SU-DHL-6 (cell line): ENCODE data around the gene PTGIS.

Experiments
- H2AFZ ChIP-seq: fragments of 200-600 bp; sonication (generic); 2 replicates; pipeline ENCODE4 v1.6.1; 2014; ENCODE audit warnings: low read depth, mild to moderate bottlenecking, moderate library complexity, mixed read lengths, antibody characterized with exemption, low read length; ENCODE audit not compliant: severe bottlenecking
- H3F3A ChIP-seq: fragments of 200-600 bp; shearing (Covaris generic); 2 replicates; pipeline ENCODE4 v1.6.0; 2016; ENCODE audit warnings: antibody characterized with exemption, mild to moderate bottlenecking; ENCODE audit not compliant: insufficient read depth
- H3K27ac ChIP-seq: fragments of 200-600 bp; sonication (generic); 2 replicates; pipeline ENCODE4 v1.5.1; 2016; ENCODE audit warnings: low read depth, mild to moderate bottlenecking, low read length, moderate library complexity, mixed read lengths
- H3K27me3 ChIP-seq: fragments of 200-600 bp; sonication (generic), shearing (Covaris generic); 2 replicates; pipeline ENCODE4 v1.6.0; 2014; ENCODE audit warnings: mild to moderate bottlenecking, low read length
- H3K36me3 ChIP-seq: fragments of 200-600 bp; sonication (generic); 2 replicates; pipeline ENCODE4 v1.6.1; 2014; ENCODE audit warnings: mild to moderate bottlenecking, low read length, mixed read lengths
- H3K4me2 ChIP-seq: fragments of 300-600, 200-600 bp; shearing (Covaris generic), sonication (generic); 2 replicates; pipeline ENCODE4 v1.6.0; 2014; ENCODE audit warnings: low read length, low read depth, mild to moderate bottlenecking; ENCODE audit not compliant: poor library complexity, severe bottlenecking
- H3K4me3 ChIP-seq: fragments of 200-600 bp; sonication (generic); 2 replicates; pipeline ENCODE4 v1.5.1; 2014; ENCODE audit warnings: antibody characterized with exemption, low read length, mild to moderate bottlenecking, mixed read lengths; ENCODE audit not compliant: insufficient read depth, poor library complexity, severe bottlenecking
- H3K79me2 ChIP-seq: fragments of 200-600 bp; sonication (generic); 2 replicates; pipeline ENCODE4 v1.6.1; 2014; ENCODE audit warnings: mild to moderate bottlenecking, low read length, moderate library complexity; ENCODE audit not compliant: insufficient read depth
- H3K9ac ChIP-seq: fragments of 200-600 bp; sonication (generic); 2 replicates; pipeline ENCODE4 v1.7.0; 2014; ENCODE audit warnings: mild to moderate bottlenecking, low read length
- H3K9me2 ChIP-seq: fragments of 200-600 bp; sonication (generic); replicated peaks from 2 replicates; pipeline ENCODE4 v1.6.1; 2014; ENCODE audit warnings: low read length; ENCODE audit not compliant: insufficient read depth
- H3K9me3 ChIP-seq: fragments of 200-600 bp; sonication (generic); 2 replicates; pipeline ENCODE4 v1.6.1; 2014; ENCODE audit warnings: low read length, mixed read lengths; ENCODE audit not compliant: insufficient read depth
- H4K20me1 ChIP-seq: fragments of 200-600 bp; sonication (generic); 2 replicates; pipeline ENCODE4 v1.6.1; 2014; ENCODE audit warnings: low read depth, mild to moderate bottlenecking, antibody characterized with exemption, low read length, moderate library complexity, mixed read lengths
- CTCF ChIP-seq: fragments of 200-600 bp; sonication (generic); IDR thresholded peaks from one replicate; pipeline ENCODE4 v1.5.1; 2017; ENCODE audit warnings: antibody characterized with exemption, mild to moderate bottlenecking, low read length, moderate library complexity; ENCODE audit not compliant: insufficient read depth, poor library complexity, severe bottlenecking
- EZH2phosphoT487 ChIP-seq: fragments of 200-600 bp; sonication (generic), shearing (Covaris generic); conservative IDR thresholded peaks from 2 replicates; pipeline ENCODE4 v1.6.1; 2018; ENCODE audit warnings: mild to moderate bottlenecking, antibody characterized with exemption, low read length, moderate library complexity, mixed read lengths

PTGIS gene

GRCh38 chr20:49573900-49574416 is 6.0 kb upstream of the PTGIS start:
- Histone ChIP-seq H3K27me3 (no peaks in the 10 kb centered on the region), H3F3A (no peaks in the 10 kb centered on the region), H2AFZ (no peak overlapping the region), H3K9me2 (no peaks in the 10 kb centered on the region), H3K4me3 (no peak overlapping the region), H3K4me2 (no peak overlapping the region), H3K79me2 (no peaks in the 10 kb centered on the region), H3K27ac (no peak overlapping the region), H3K9me3 (no peaks in the 10 kb centered on the region), H3K9ac (no peak overlapping the region), H3K36me3 (no peaks in the 10 kb centered on the region), H4K20me1 (no peaks in the 10 kb centered on the region)
- TF ChIP-seq CTCF (no peak), EZH2phosphoT487 (no peak)

GRCh38 chr20:49572857-49573256 is 4.9 kb upstream of the PTGIS start:
- Histone ChIP-seq H3K27me3 (no peaks in the 10 kb centered on the region), H3K36me3 (no peaks in the 10 kb centered on the region), H3K4me2 (no peak overlapping the region), H4K20me1 (no peaks in the 10 kb centered on the region), H2AFZ (no peak overlapping the region), H3K9me2 (no peaks in the 10 kb centered on the region), H3K9me3 (no peaks in the 10 kb centered on the region), H3F3A (no peaks in the 10 kb centered on the region), H3K9ac (no peak overlapping the region), H3K4me3 (no peak overlapping the region), H3K79me2 (no peaks in the 10 kb centered on the region), H3K27ac (no peak overlapping the region)
- TF ChIP-seq EZH2phosphoT487 (no peak), CTCF (no peak)

- Histone ChIP-seq H3K9me3 (no peaks in the 10 kb centered on the region), H3K9me2 (no peaks in the 10 kb centered on the region), H3K9ac (no peak overlapping the region), H3K27me3 (no peaks in the 10 kb centered on the region), H3K36me3 (no peaks in the 10 kb centered on the region), H4K20me1 (no peaks in the 10 kb centered on the region), H3K27ac (no peak overlapping the region), H3K4me3 (no peak overlapping the region), H3F3A (no peaks in the 10 kb centered on the region), H3K4me2 (no peak overlapping the region), H3K79me2 (no peaks in the 10 kb centered on the region), H2AFZ (no peak overlapping the region)
- TF ChIP-seq CTCF (no peak), EZH2phosphoT487 (no peak)
Observed at GRCh38 chr20:49571553-49571835, 3.6 kb upstream of the PTGIS start.
